ENCODE measurements around the gene ATXN7L1. TPM values are rescaled to one million over a fixed set of nuclear protein-coding genes. Genes with fewer than 3 reads are reported as not detected.

ATXN7L1 gene
- total RNA-seq, 3 donors from 2014 or later (not counting 1 experiment from before 2014, with no cell fraction given), result 37.5 to 48.6 (median 47.9) TPM

DNA sequence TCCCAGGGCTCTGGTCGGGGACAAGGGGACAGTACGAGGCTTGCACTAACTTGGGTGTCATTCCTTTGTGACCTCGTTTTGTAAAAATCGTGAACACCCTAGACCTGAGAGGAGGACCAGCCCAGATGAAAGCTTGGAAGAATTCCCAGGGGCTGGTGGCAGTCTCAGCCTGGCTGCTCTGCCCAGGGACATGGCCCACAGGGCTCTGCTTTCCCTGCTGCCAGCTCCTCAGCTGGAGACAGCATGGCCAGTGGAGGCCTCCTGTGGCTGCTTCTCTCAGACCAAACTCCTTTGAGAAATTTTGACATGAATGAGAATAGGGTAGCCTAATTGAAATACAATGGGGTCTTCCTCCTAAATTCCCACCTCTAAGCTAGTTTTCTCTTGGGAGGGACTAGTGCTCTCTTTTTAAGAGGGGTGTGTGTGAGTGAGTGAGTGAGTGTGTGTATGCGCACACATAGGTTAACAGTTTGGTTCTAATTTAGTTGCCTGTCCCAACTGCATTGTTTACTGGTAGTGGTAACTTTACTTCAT is 154.8 kb downstream of the ATXN7L1 start:
- Mint-ChIP-seq H3K27me3 (ENCODE audit: low read depth in 2 of 2) (no peaks in the 10 kb centered on the region), H3K4me1 (peaks cover 6 to 15% of the 10 kb centered on the region in 2 donors), H3K27ac (no peak overlapping the region), H3K36me3 (no peaks in the 10 kb centered on the region), H3K9me3 (no peaks in the 10 kb centered on the region), H3K4me3 (no peak overlapping the region)
- Histone ChIP-seq H3K4me1 (ENCODE audit: control insufficient read depth, insufficient read depth, low read length) (no peaks in the 10 kb centered on the region), H3K4me3 (ENCODE audit: low read length) (no peak overlapping the region), H3K27me3 (ENCODE audit: control insufficient read depth, insufficient read depth, low read length) (no peaks in the 10 kb centered on the region), H3K27ac (ENCODE audit: low read length) (no peak overlapping the region), H3K36me3 (ENCODE audit: control insufficient read depth, insufficient read depth, low read length) (no peaks in the 10 kb centered on the region), H3K9me3 (ENCODE audit: control insufficient read depth, insufficient read depth, low read length) (no peaks in the 10 kb centered on the region)
- intact Hi-C loops (cut with micrococcal nuclease), result no loop called here
- ATAC-seq (no peak), DNase-seq (no peak)
- TF ChIP-seq, protein P1, sequence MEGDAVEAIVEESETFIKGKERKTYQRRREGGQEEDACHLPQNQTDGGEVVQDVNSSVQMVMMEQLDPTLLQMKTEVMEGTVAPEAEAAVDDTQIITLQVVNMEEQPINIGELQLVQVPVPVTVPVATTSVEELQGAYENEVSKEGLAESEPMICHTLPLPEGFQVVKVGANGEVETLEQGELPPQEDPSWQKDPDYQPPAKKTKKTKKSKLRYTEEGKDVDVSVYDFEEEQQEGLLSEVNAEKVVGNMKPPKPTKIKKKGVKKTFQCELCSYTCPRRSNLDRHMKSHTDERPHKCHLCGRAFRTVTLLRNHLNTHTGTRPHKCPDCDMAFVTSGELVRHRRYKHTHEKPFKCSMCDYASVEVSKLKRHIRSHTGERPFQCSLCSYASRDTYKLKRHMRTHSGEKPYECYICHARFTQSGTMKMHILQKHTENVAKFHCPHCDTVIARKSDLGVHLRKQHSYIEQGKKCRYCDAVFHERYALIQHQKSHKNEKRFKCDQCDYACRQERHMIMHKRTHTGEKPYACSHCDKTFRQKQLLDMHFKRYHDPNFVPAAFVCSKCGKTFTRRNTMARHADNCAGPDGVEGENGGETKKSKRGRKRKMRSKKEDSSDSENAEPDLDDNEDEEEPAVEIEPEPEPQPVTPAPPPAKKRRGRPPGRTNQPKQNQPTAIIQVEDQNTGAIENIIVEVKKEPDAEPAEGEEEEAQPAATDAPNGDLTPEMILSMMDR (IDR thresholded peaks at IDR 0.05), result no peak
- WGBS (ENCODE audit: insufficient coverage), result 94% methylated on average over 4 of the region's 5 CpGs

DNA sequence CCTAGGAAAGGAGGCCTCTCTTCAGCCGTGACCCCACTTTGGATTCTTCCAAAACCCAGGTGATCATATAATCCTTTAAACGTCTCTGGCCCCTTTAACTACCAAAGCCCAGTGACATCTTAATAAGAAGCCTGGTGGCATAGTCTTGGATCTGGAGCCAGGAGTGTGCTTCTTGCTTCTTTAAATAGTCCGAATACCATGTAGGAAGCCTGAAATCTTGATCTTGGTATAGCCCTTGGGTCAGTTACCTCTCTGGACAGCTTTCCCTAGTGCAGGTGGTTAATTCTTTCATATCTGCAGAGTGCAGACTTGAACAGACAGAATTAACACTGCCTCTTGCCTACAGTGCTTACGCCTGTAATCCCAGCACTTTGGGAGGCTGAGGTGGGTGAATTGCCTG is 156.5 kb downstream of the ATXN7L1 start:
- 93% methylated on average over 3 of the region's 4 CpGs for WGBS (ENCODE audit: insufficient coverage)
- intact Hi-C loops (cut with micrococcal nuclease), result no loop called here
- Histone ChIP-seq H3K4me3 (ENCODE audit: low read length) (no peak overlapping the region), H3K36me3 (ENCODE audit: control insufficient read depth, insufficient read depth, low read length) (no peaks in the 10 kb centered on the region), H3K4me1 (ENCODE audit: control insufficient read depth, insufficient read depth, low read length) (no peaks in the 10 kb centered on the region), H3K9me3 (ENCODE audit: control insufficient read depth, insufficient read depth, low read length) (no peaks in the 10 kb centered on the region), H3K27ac (ENCODE audit: low read length) (no peak overlapping the region), H3K27me3 (ENCODE audit: control insufficient read depth, insufficient read depth, low read length) (no peaks in the 10 kb centered on the region)
- Mint-ChIP-seq H3K4me3 (no peak overlapping the region), H3K27ac (no peak overlapping the region), H3K36me3 (no peaks in the 10 kb centered on the region), H3K9me3 (no peaks in the 10 kb centered on the region), H3K4me1 (peaks cover 6 to 21% of the 10 kb centered on the region in 2 donors), H3K27me3 (ENCODE audit: low read depth in 2 of 2) (no peaks in the 10 kb centered on the region)
- DNase-seq, result no peak
- TF ChIP-seq, protein P1 (IDR thresholded peaks at IDR 0.05), result no peak
- no peak for ATAC-seq

DNA sequence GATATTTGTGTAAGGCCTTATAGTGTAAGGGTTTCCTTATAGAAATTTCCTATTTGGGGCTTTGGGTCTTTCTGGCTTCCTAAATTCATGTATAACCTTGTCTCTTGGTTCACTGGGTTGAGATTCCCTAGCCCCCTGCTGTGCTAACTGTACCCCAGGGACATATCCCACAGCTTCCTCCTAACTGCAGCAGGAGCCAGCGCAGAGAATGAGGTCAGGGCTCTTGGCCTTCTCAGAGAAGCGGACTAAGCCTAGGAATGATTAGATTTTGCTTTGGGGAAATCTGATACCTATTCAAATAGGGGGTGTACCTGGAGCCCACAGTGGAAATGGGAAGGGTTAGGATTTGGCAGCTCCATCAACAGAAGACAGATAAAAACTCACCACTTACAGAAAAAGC is 157.0 kb downstream of the ATXN7L1 start:
- Histone ChIP-seq H3K4me3 (ENCODE audit: low read length) (no peak overlapping the region), H3K27ac (ENCODE audit: low read length) (no peak overlapping the region), H3K36me3 (ENCODE audit: control insufficient read depth, insufficient read depth, low read length) (no peaks in the 10 kb centered on the region), H3K4me1 (ENCODE audit: control insufficient read depth, insufficient read depth, low read length) (no peaks in the 10 kb centered on the region), H3K27me3 (ENCODE audit: control insufficient read depth, insufficient read depth, low read length) (no peaks in the 10 kb centered on the region), H3K9me3 (ENCODE audit: control insufficient read depth, insufficient read depth, low read length) (no peaks in the 10 kb centered on the region)
- Mint-ChIP-seq H3K36me3 (no peaks in the 10 kb centered on the region), H3K9me3 (no peaks in the 10 kb centered on the region), H3K4me1 (peaks cover 6 to 17% of the 10 kb centered on the region in 2 donors), H3K4me3 (no peak overlapping the region), H3K27ac (no peak overlapping the region), H3K27me3 (ENCODE audit: low read depth in 2 of 2) (no peaks in the 10 kb centered on the region)
- no peak for DNase-seq
- 94% methylated on average over 2 of the region's 2 CpGs for WGBS (ENCODE audit: insufficient coverage)
- ATAC-seq, result no peak
- TF ChIP-seq, protein P1 (IDR thresholded peaks at IDR 0.05), result no peak
- intact Hi-C loops (cut with micrococcal nuclease), result no loop called here

DNA sequence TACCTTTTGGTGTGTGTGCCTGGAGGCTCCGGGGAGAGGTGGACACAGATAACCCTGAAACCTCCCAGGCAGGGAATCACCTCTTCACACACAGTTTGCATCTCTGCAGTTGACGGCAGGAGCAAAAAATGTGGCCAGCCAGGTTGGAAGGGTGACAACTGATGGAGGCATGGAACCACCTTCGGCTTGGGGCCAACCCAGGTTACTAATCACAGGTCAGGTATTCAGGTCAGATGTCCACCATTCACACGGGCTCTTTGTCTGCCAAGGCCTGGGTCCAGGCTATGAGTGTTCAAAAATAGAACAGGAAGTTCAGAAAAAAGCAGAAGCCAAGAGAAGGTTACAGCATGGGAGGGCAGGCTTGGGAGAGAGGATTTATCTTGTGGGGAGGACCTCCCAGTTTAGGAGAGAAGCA is 157.9 kb downstream of the ATXN7L1 start:
- intact Hi-C loops (cut with micrococcal nuclease), result no loop called here
- H3K36me3 Mint-ChIP-seq, result no peaks in the 10 kb centered on the region
- Histone ChIP-seq H3K27ac (ENCODE audit: low read length) (no peak overlapping the region), H3K4me3 (ENCODE audit: low read length) (no peak overlapping the region), H3K9me3 (ENCODE audit: control insufficient read depth, insufficient read depth, low read length) (no peaks in the 10 kb centered on the region), H3K27me3 (ENCODE audit: control insufficient read depth, insufficient read depth, low read length) (no peaks in the 10 kb centered on the region), H3K36me3 (ENCODE audit: control insufficient read depth, insufficient read depth, low read length) (no peaks in the 10 kb centered on the region), H3K4me1 (ENCODE audit: control insufficient read depth, insufficient read depth, low read length) (no peaks in the 10 kb centered on the region)
- 62% methylated on average over 4 of the region's 4 CpGs for WGBS (ENCODE audit: insufficient coverage)
- DNase-seq (no peak), ATAC-seq (no peak)
- TF ChIP-seq, protein P1 (IDR thresholded peaks at IDR 0.05), result no peak
- no peaks in the 10 kb centered on the region for H3K9me3 Mint-ChIP-seq
- peaks cover 6 to 18% of the 10 kb centered on the region in 2 donors for H3K4me1 Mint-ChIP-seq
- H3K27me3 Mint-ChIP-seq (ENCODE audit: low read depth in 2 of 2), result no peaks in the 10 kb centered on the region
- no peak overlapping the region for H3K4me3 Mint-ChIP-seq
- no peak overlapping the region for H3K27ac Mint-ChIP-seq

Measured in natural killer cell (primary cell).